IgD-negative memory B cell (primary cell): ENCODE data around the gene KRT6A. TPM values are rescaled to one million over a fixed set of nuclear protein-coding genes. Genes with fewer than 3 reads are reported as not detected.
A peak's percentile ranks its signal among the peaks of the same experiment; 100 is the strongest.
"Not testable (repeated sequence)": the region's sequence is repeated elsewhere in the genome, so short reads cannot be mapped to it uniquely, and the experiment has no call there.

ENCODE experiments used
- H3K27ac Mint-ChIP-seq, 3 donors: one replicate each; pipeline ENCODE4 v1.8.0; 2020 to 2022; ENCODE audit warnings: mild to moderate bottlenecking in 3 of 3, mixed read lengths in 3 of 3, moderate library complexity in 1 of 3
- H3K27me3 Mint-ChIP-seq: one replicate; pipeline ENCODE4 v1.8.0; 2021; ENCODE audit warnings: mixed read lengths
- H3K36me3 Mint-ChIP-seq: one replicate; pipeline ENCODE4 v1.8.0; 2020; ENCODE audit warnings: mild to moderate bottlenecking, mixed read lengths
- H3K4me1 Mint-ChIP-seq, 3 donors: one replicate each; pipeline ENCODE4 v1.8.0; 2020 to 2022; ENCODE audit warnings: mixed read lengths in 3 of 3, mild to moderate bottlenecking in 1 of 3
- H3K4me3 Mint-ChIP-seq, 4 donors: one replicate each; pipeline ENCODE4 v1.8.0; 2020 to 2022; ENCODE audit warnings: mild to moderate bottlenecking in 4 of 4, mixed read lengths in 4 of 4, moderate library complexity in 3 of 4
- H3K9me3 Mint-ChIP-seq, 3 donors: one replicate each; pipeline ENCODE4 v1.8.0; 2020 to 2021; ENCODE audit warnings: mixed read lengths in 3 of 3, mild to moderate bottlenecking in 1 of 3
- polyA plus RNA-seq: library from polyadenylated mRNA; unstranded; fragments of 300-500 nt; fragmentation: Illumina TruSeq; gene quantifications from one replicate; pipeline ENCODE4 v1.2.3, GENCODE V29; 2021

KRT6A gene
- polyA plus RNA-seq, 1 donor from 2014 or later = not detected

DNA sequence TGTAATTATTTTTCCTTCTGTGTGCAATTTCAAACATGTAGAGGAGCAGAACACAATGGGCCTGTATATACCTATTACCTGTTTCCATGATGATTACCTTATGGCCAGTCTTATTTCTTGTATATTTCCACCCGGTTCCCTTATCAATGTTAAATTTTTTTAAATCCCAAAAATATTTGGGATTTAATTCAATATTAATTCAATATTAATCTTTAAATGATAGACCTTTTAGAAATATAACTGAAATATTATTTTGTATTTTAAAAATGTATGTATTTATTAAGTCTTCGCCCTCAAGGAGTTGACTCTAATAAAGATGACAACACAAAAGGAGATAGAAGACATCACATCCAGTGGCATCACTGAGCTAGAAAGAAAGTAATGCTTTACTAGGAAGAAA lies 18.8 kb downstream of the KRT6A start:
- Mint-ChIP-seq H3K27ac (no peak overlapping the region), H3K9me3 (peaks cover 4 to 15% (median 4%) of the 10 kb centered on the region in 3 donors), H3K36me3 (peaks cover 6% of the 10 kb centered on the region), H3K4me1 (no peaks in the 10 kb centered on the region), H3K4me3 (no peak overlapping the region), H3K27me3 (peaks cover 8% of the 10 kb centered on the region)

DNA sequence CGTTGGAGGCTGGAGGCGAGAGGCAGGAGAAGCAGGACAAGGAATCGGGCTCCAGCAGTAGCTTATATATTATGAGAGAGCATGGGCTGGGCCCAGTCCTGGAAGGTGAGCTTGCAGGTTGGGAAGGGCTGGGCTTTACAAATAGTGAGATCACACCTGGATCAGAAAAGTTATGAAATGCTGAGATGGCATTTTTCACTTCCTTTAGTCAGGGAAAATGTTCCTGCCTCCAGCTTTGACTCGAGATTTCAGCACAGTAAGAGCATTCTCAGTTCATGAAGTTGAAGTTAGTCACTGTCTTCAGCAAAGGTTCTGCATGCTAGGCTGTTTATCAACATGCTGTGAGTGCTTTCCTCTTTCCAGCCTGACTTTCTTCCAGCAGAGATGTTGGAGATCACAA lies 19.3 kb downstream of the KRT6A start, which contains the start of gene KRT6C:
Gene KRT6C, minus strand, starts transcription at position 38 of the 400 bp plus-strand sequence. CDS start 68 bp downstream, outside the sequence.
- Mint-ChIP-seq H3K4me1 (no peaks in the 10 kb centered on the region), H3K4me3 (no peak within 1 kb of the TSS), H3K9me3 (peaks cover 4 to 15% (median 4%) of the 10 kb centered on the region in 3 donors), H3K27ac (no peak within 1 kb of the TSS), H3K27me3 (peaks cover 9% of the 10 kb centered on the region), H3K36me3 (peaks cover 6% of the 10 kb centered on the region)

DNA sequence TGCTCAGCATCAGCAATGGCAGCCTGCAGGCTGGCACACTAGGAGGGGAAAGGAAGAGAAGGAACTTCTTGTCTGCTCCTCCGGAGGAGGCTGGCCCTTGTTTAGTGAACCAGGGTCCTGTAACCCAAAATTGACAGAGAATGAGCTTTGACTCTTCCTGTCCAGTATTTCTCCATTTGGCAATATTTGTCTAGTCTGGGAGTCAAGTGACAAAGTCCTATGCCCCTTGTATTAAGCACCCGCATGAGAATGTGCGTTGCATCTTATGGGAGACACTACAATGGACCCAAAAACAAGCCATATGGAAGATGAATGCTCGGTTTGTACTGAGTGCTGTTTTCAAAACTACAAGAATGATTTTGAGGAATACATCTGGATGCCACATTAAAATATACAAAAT lies 23.2 kb downstream of the KRT6A start:
- Mint-ChIP-seq H3K36me3 (peaks cover 3% of the 10 kb centered on the region), H3K4me1 (no peaks in the 10 kb centered on the region), H3K9me3 (no peaks in the 10 kb centered on the region), H3K27ac (no peak overlapping the region), H3K4me3 (no peak overlapping the region), H3K27me3 (peaks cover 8% of the 10 kb centered on the region)

DNA sequence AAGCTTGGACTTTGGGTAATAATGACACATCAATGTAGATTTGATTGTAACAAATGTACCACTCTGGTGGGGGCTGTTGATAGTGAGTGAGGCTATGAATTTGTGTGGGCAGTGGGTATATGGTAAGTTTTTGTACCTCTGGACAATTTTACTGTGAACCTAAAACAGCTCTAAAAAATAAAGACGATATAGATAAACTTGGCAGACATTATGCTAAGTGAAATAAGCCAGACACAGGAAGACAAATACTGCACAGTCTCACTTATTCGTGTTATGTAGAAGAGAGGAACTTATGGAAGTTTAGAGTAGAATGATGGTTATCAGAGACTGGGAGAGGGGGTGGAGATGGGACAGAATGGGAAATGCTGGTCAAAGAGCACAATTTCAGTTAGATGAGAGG lies 28.2 kb downstream of the KRT6A start:
- no peaks in the 10 kb centered on the region for H3K4me1 Mint-ChIP-seq
- H3K9me3 Mint-ChIP-seq = no peaks in the 10 kb centered on the region
- H3K27me3 Mint-ChIP-seq = peaks cover 5% of the 10 kb centered on the region
- H3K27ac Mint-ChIP-seq = no peak overlapping the region
- H3K4me3 Mint-ChIP-seq = no peak overlapping the region
- H3K36me3 Mint-ChIP-seq = no peaks in the 10 kb centered on the region

DNA sequence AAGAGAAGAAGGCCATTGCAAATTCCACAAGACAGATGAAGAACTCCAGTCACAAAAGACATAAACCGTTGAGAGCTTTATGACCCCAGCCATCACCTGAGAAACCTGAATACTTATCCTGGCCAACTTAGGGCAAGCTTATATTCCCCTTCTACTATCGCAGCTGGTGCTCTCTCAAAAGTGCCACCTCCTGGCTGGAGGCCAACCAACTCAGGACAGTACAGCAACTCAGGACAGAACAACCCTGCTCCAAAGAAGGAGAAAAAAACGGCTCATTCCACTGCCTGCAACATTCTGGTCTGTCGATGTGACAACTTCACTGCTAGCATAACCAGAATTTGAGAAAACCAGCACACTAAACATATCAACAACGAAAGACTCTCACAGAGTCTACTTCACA lies 31.4 kb downstream of the KRT6A start:
- no peaks in the 10 kb centered on the region for H3K36me3 Mint-ChIP-seq
- H3K27ac Mint-ChIP-seq = no peak overlapping the region
- no peaks in the 10 kb centered on the region for H3K4me1 Mint-ChIP-seq
- H3K9me3 Mint-ChIP-seq = peaks cover 0 to 1% (median 0%) of the 10 kb centered on the region in 3 donors
- no peak overlapping the region for H3K4me3 Mint-ChIP-seq
- peaks cover 2% of the 10 kb centered on the region for H3K27me3 Mint-ChIP-seq

DNA sequence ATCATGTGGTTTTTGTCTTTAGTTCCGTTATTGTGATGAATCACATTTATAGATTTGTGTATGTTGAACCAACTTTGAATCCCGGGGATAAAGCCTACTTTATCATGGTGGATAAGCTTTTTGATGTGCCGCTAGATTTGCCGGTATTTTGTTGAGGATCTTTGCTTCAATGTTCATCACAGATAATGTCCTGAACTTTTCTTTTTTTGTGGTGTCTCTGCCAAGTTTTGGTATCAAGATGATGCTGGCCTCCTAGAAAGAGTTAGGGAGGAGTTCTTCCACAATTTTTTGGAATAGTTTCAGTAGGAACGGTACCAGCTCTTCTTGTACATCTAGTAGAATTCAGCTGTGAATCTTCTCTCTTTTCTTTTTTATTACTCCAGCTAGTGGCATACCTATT lies 34.2 kb downstream of the KRT6A start:
- H3K36me3 Mint-ChIP-seq = no peaks in the 10 kb centered on the region
- H3K9me3 Mint-ChIP-seq = peaks cover 0 to 1% (median 0%) of the 10 kb centered on the region in 3 donors
- peaks cover 2% of the 10 kb centered on the region for H3K27me3 Mint-ChIP-seq
- H3K4me1 Mint-ChIP-seq = no peaks in the 10 kb centered on the region
- H3K27ac Mint-ChIP-seq = no peak overlapping the region
- no peak overlapping the region for H3K4me3 Mint-ChIP-seq

DNA sequence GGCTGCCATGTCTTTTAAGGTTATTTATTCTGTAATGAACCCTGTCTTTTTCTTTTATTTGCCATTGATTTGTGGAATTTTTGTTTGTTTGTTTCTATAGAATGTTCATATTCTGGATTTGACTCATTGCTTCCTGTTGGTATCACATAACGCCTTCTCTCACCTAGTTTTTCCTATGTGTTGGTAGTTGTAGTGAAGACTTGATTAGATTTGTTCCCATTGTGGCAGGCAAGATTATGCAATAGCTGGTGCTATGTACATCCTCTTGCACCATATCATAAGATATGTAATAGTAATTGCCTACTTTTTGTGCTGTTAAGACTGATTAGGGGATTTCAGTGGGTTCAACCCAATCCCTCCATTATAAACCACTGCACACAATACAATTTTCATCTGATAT lies 37.2 kb downstream of the KRT6A start:
- no peaks in the 10 kb centered on the region for H3K36me3 Mint-ChIP-seq
- no peak overlapping the region for H3K27ac Mint-ChIP-seq
- H3K9me3 Mint-ChIP-seq = peaks cover 0 to 1% (median 0%) of the 10 kb centered on the region in 3 donors
- H3K4me3 Mint-ChIP-seq = no peak overlapping the region
- peaks cover 4% of the 10 kb centered on the region for H3K27me3 Mint-ChIP-seq
- H3K4me1 Mint-ChIP-seq = no peaks in the 10 kb centered on the region

DNA sequence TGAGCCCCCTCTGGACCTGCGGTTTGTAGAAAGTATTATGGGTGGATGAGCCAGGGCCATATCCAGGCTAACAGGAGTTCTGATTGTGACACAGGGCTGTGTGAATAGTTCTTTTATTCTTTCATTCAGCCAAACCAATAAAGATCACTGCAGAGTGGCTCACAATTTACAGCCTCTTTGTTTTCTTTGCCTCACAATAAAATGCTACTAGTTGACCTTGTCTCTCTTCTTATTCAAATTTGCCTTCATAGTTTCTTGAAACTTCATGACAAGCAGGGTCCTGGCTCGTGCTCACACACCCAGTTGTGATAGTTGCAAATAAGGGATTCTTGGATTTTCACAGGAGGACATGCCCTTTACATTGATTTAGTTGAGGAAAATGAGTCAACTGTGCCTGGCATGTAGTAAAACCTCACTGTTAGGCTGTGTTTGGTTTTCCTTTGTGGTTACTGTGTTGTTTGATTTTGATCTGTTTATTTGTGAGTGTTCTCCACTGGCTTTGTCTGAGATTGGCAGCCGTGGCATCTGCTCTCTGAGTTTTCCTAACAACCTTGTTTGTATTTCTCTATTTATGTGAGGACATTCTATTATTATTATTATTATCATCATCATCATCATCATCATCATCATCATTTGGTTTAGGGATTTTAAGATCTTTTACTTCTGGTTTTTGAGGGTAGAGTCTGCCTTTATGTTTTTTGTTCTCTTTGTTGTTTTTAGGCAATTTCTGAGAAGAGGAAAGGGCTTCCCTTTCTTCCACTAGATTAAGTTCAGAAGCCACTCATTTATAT lies 38.5 kb downstream of the KRT6A start:
- Mint-ChIP-seq H3K27me3 (peaks cover 4% of the 10 kb centered on the region), H3K4me3 (no peak overlapping the region), H3K36me3 (no peaks in the 10 kb centered on the region), H3K4me1 (no peaks in the 10 kb centered on the region), H3K9me3 (peaks cover 0 to 1% (median 0%) of the 10 kb centered on the region in 3 donors), H3K27ac (no peak overlapping the region)

DNA sequence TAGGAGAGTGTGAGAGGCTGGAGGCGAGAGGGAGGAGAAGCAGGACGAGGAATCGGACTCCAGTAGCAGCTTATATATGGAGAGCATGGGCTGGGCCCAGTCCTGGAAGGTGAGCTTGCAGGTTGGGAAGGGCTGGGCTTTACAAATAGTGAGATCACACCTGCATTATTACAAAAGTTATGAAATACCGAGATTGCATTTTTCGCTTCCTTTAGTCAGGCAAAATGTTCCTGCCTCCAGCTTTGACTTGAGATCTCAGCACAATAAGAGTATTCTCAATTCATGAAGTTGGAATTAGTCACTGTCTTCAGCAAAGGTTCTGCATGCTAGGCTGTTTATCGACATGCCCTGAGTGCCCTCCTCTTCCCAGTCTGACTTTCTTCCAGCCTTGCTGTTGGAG lies 41.0 kb downstream of the KRT6A start, which contains the start of gene KRT6B:
Gene KRT6B, minus strand, starts transcription at position 46 of the 400 bp plus-strand sequence. CDS start 68 bp downstream, outside the sequence.
- Mint-ChIP-seq H3K9me3 (peaks cover 0 to 3% (median 0%) of the 10 kb centered on the region in 3 donors), H3K4me3 (no peak within 1 kb of the TSS)

DNA sequence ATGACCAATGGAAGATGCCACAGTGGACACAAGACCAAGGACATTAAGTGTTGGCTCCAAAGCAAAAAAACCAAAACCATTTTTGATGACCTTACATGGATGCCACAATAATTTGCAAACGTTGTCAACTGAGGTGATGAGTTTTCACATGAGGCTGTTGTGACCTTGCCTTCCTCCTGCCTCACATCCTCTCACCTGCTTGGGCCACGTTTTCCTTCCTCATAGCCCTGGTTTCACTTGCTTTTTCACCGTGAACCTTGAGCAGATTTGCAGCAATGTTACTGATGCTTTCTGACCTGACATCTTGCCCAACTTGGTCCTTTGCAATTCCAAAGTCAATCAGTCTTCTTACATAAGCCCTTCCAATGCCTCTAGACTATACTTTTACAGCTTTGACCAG lies 44.8 kb downstream of the KRT6A start:
- H3K27me3 Mint-ChIP-seq = peaks cover 5% of the 10 kb centered on the region
- H3K4me3 Mint-ChIP-seq = peak overlapping the region in 1 of 4 donors; percentile 52
- peaks cover 0 to 3% (median 0%) of the 10 kb centered on the region in 3 donors for H3K9me3 Mint-ChIP-seq
- peaks cover 0 to 7% (median 7%) of the 10 kb centered on the region in 3 donors for H3K4me1 Mint-ChIP-seq
- H3K36me3 Mint-ChIP-seq = peaks cover 2% of the 10 kb centered on the region
- H3K27ac Mint-ChIP-seq = no peak overlapping the region

More for the DNA sequence above, 41.0 kb downstream of the KRT6A start, which contains the start of gene KRT6B:
- H3K4me1 Mint-ChIP-seq = peaks cover 0 to 7% (median 7%) of the 10 kb centered on the region in 3 donors
- H3K27me3 Mint-ChIP-seq = peaks cover 5% of the 10 kb centered on the region
- H3K36me3 Mint-ChIP-seq = peaks cover 2% of the 10 kb centered on the region
- H3K27ac Mint-ChIP-seq = no peak within 1 kb of the TSS

DNA sequence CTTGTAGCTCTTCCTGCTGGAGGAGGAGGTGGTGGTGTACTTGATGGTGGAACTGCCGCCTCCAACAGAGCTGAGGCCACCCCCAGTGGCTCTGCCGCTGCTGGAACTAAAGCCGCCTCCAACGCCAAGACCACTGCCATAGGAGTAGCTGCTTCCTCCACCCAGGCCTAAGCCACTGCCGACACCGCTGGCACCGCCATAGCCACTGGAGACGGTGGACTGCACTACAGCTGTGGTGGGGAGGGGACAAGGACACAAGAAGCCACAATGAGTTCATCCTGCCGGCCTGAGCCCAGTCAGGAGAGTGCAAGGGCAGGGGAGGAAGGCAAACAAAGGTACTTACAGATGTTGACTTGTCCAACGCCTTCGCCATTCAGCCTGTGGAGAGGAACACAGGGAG lies 45.9 kb downstream of the KRT6A start:
- not testable (repeated sequence) for H3K9me3 Mint-ChIP-seq, H3K36me3 Mint-ChIP-seq, H3K27me3 Mint-ChIP-seq, H3K4me3 Mint-ChIP-seq, H3K4me1 Mint-ChIP-seq, H3K27ac Mint-ChIP-seq

DNA sequence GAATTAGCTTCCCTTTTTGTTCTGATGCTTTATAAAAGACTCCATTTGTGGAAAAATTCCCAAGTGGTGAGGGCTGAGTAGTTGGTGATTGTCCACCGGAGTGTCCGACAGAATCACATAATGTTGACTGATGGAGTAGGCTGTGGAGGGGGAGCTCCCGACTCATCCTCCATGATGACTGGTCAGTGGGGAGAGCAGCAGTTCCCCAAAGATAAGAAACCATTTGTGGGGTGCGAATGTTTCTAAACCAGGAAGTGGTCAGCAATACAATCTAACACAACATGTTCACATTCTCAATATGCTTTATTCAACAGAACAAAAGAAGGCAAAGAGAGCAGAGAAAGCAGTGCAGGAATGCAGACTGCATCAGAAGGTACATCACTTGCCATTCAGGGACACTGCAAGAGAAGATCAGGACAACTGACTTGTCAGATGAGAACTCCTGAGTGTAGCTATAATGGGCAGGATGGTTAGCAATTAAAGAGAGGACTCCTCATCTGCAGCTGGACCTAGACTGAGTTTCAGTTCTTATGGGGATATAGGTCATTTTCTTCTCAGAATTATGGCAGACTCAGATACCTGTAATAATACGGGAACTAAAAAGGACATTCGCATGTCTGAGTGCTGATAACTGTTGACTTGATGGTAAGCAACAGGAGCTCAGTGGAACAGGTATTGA lies 46.6 kb downstream of the KRT6A start:
- H3K27ac Mint-ChIP-seq = no peak overlapping the region
- peaks cover 6% of the 10 kb centered on the region for H3K27me3 Mint-ChIP-seq
- H3K4me3 Mint-ChIP-seq = no peak overlapping the region
- peaks cover 2% of the 10 kb centered on the region for H3K36me3 Mint-ChIP-seq
- H3K4me1 Mint-ChIP-seq = peaks cover 0 to 7% (median 7%) of the 10 kb centered on the region in 3 donors
- H3K9me3 Mint-ChIP-seq = peaks cover 0 to 3% (median 0%) of the 10 kb centered on the region in 3 donors

DNA sequence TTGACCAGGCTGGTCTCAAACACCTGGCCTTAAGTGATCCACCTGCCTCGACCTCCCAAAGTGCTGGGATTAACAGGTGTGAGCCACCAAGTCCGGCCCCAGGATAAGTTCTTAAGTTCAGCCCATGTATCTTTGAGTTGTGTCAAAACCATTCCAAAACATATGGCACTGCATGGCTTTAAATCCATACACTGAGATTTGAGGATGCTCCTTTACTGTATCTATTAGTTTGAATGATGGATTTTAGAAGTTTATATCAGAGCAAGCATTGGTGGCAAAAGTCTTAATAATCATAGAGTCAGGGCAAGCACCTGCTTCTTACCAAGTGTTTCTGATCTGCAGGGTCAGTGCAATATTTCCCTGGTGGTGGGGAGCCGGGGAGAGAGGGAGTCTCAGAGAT lies 47.2 kb downstream of the KRT6A start:
- Mint-ChIP-seq H3K4me3 (no peak overlapping the region), H3K36me3 (peaks cover 2% of the 10 kb centered on the region), H3K27ac (peak overlapping the region in 1 of 3 donors; percentile 12)

DNA sequence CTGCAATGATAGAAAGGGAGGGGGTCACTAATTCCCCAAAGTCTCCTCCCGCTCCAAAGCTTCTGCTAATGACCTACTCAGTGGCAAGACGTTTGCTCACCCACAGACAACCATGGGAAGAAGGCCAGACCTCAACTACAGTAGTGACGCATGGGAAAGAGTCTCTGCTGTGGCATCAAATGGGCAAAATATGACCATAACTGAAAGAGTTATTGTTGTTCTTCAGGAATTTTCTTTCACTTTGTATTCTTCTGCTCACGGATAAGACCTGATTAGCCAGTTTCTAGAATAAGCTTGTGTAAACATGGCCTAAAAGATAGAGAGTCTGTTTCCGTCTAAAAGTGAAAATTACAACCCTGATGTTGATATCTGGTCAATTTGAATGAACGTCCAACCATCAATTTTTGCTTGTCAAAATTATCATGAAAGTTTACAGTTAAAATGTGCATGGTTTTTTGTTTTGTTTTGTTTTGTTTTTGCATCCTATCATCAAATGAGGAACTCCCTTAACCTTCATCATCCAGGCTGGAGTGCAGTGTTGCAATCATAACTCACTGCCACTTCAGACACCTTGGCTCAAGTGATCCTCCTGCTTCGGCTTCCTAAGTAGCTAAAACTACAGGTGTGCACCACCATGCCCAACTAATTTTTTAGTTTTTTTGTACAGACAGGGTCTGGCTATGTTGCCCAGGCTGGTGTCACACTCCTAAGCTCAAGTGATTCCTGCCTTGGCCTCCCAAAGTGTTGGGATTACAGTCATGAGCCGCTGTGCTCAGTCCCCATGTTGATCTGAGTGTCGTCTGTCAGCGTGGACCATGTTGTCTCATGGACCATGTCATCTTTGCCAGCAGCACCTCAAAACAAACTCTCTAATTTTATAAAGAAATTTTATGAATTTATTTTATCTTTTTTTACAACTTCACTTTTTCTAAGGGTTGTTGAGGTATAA lies 48.1 kb downstream of the KRT6A start:
- H3K27me3 Mint-ChIP-seq = peaks cover 13% of the 10 kb centered on the region
- no peak overlapping the region for H3K4me3 Mint-ChIP-seq
- H3K27ac Mint-ChIP-seq = no peak overlapping the region

More for the DNA sequence above, 47.2 kb downstream of the KRT6A start:
- Mint-ChIP-seq H3K27me3 (peaks cover 12% of the 10 kb centered on the region), H3K4me1 (peaks cover 0 to 7% (median 7%) of the 10 kb centered on the region in 3 donors), H3K9me3 (peaks cover 0 to 3% (median 0%) of the 10 kb centered on the region in 3 donors)

More for the DNA sequence above, 48.1 kb downstream of the KRT6A start:
- peaks cover 0 to 3% (median 0%) of the 10 kb centered on the region in 3 donors for H3K9me3 Mint-ChIP-seq
- H3K36me3 Mint-ChIP-seq = peaks cover 2% of the 10 kb centered on the region
- H3K4me1 Mint-ChIP-seq = peaks cover 0 to 7% (median 7%) of the 10 kb centered on the region in 3 donors
